Measurements from ENCODE around the gene FBLN1.

- TF ChIP-seq CTCF (IDR thresholded peaks at IDR 0.05) (no peak), POLR2A (IDR thresholded peaks at IDR 0.05) (no peak)
Measured at GRCh38 chr22:45589556-45589955, 86.9 kb downstream of the FBLN1 start.
